Measurements from ENCODE around the gene RASD2.
"Not testable (repeated sequence)": the region's sequence is repeated elsewhere in the genome, so short reads cannot be mapped to it uniquely, and the experiment has no call there.

RASD2 gene

DNA sequence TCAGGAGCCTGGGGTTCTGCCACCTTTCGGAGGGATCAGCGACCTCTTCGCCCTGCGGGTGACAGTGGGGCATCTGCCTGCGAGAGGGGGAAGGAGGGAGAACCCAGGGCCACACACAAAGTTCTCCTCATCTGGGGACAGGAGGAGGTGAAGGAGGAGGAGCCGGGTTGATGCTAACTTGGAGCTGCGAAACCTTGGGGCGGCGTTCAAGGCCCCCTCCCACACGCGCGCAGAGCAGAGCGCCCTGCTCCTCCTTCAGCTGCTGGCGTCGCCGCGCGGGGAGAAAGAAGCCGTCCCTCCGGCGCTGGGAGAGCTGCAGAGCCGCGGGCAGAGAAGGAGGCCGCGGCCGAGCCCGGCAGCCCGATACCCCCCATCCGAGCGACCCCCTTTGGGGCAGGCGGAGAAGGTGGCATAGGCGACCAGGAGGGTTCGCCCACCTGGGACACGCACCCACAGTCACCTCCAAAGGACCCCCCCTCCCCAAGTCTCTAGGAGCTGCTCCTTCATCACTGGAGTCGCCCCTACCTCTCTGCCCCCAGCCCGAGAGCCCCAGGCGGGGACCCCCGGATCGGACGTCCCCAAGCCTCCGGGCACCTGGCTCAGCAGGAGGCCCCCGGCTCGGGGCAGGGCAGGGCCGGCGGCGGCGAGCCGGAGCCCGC lies at the start of gene RASD2:
TSS of gene RASD2 (plus strand) at position 237 of the 659 bp plus-strand sequence. CDS start 5,979 bp downstream, outside the sequence.
- no peak within 1 kb of the TSS for H3K27ac ChIP-seq
- H3K36me3 ChIP-seq, result no peaks in the 10 kb centered on the region
- DNase-seq, result peak; percentile 45
- peak within 1 kb of the TSS; percentile 47 for H3K4me3 ChIP-seq (ENCODE audit: low read depth, low read length)
- no peaks in the 10 kb centered on the region for H3K9me3 ChIP-seq (ENCODE audit: severe bottlenecking)
- TF ChIP-seq, protein P1, sequence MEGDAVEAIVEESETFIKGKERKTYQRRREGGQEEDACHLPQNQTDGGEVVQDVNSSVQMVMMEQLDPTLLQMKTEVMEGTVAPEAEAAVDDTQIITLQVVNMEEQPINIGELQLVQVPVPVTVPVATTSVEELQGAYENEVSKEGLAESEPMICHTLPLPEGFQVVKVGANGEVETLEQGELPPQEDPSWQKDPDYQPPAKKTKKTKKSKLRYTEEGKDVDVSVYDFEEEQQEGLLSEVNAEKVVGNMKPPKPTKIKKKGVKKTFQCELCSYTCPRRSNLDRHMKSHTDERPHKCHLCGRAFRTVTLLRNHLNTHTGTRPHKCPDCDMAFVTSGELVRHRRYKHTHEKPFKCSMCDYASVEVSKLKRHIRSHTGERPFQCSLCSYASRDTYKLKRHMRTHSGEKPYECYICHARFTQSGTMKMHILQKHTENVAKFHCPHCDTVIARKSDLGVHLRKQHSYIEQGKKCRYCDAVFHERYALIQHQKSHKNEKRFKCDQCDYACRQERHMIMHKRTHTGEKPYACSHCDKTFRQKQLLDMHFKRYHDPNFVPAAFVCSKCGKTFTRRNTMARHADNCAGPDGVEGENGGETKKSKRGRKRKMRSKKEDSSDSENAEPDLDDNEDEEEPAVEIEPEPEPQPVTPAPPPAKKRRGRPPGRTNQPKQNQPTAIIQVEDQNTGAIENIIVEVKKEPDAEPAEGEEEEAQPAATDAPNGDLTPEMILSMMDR (IDR thresholded peaks at IDR 0.05; ENCODE audit: low read depth, low read length), result no peak
- H3K27me3 ChIP-seq (ENCODE audit: insufficient read depth, low read depth, severe bottlenecking), result peaks cover 53% of the 10 kb centered on the region

DNA sequence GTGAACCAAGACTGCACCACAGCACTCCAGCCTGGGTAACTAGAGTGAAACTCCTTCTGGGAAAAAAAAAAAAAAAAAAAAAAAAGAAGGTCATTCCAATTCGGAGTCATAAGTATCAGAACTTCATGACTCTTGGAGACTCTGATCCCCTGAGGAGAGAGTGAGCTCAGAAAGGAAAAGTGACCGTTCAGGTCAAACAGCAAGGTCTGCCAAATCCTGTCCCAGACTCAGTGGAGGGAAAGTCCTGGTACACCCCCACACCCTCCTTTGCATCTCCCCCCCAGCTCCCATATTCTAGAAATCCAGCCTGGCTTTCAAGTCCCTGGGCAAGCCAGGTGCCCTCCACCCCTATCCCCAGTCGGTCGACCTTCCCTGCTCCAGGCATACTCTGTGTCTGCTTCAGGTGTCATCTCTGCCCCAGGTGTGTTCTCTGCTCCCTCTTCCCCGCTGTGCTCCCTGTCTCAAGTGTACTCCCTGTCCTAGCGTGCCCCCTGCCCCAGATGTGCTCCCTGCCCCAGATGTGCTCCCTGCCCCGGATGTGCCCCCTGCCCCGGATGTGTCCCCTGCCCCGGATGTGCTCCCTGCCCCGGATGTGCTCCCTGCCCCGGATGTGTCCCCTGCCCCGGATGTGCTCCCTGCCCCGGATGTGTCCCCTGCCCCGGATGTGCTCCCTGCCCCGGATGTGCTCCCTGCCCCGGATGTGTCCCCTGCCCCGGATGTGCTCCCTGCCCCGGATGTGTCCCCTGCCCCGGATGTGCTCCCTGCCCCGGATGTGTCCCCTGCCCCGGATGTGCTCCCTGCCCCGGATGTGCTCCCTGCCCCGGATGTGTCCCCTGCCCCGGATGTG lies 49.3 kb upstream of the RASD2 start:
- H3K27me3 ChIP-seq (ENCODE audit: insufficient read depth, low read depth, severe bottlenecking); H3K27ac ChIP-seq; DNase-seq; H3K36me3 ChIP-seq; H3K9me3 ChIP-seq (ENCODE audit: severe bottlenecking); H3K4me3 ChIP-seq (ENCODE audit: low read depth, low read length): not testable (repeated sequence)

GRCh38 chr22:35491908-35492380 lies 48.7 kb upstream of the RASD2 start:
- H3K4me3 ChIP-seq (ENCODE audit: low read depth, low read length), result no peak overlapping the region
- no peaks in the 10 kb centered on the region for H3K27me3 ChIP-seq (ENCODE audit: insufficient read depth, low read depth, severe bottlenecking)
- no peak for DNase-seq
- H3K9me3 ChIP-seq (ENCODE audit: severe bottlenecking), result no peaks in the 10 kb centered on the region
- TF ChIP-seq, protein P1 (IDR thresholded peaks at IDR 0.05; ENCODE audit: low read depth, low read length), result no peak
- H3K36me3 ChIP-seq, result no peaks in the 10 kb centered on the region
- no peak overlapping the region for H3K27ac ChIP-seq

DNA sequence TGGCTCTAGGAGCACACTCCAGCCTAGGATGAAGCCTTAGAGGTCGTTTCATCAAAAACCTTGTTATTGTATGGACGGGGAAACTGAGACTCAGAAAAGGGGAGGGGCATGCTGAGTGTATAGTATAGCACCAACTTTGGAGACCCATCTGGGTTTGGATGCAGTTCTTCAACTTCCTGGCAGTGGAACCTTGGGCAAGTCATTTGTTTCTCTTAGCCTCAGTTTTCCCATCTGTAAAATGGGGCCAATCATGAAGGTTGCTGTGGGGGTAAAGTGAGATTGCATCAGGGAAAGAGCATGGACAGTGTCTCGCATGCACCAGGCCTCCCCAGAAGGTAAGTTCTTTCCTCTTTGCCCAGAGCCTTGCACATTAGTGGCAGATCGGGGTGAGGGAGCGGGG lies 47.6 kb upstream of the RASD2 start:
- no peaks in the 10 kb centered on the region for H3K27me3 ChIP-seq (ENCODE audit: insufficient read depth, low read depth, severe bottlenecking)
- no peaks in the 10 kb centered on the region for H3K36me3 ChIP-seq
- TF ChIP-seq, protein P1 (IDR thresholded peaks at IDR 0.05; ENCODE audit: low read depth, low read length), result no peak
- H3K27ac ChIP-seq, result no peak overlapping the region
- no peak overlapping the region for H3K4me3 ChIP-seq (ENCODE audit: low read depth, low read length)
- DNase-seq, result no peak
- H3K9me3 ChIP-seq (ENCODE audit: severe bottlenecking), result no peaks in the 10 kb centered on the region

- H3K4me3 ChIP-seq (ENCODE audit: low read depth, low read length); H3K9me3 ChIP-seq (ENCODE audit: severe bottlenecking); H3K27ac ChIP-seq; H3K36me3 ChIP-seq; DNase-seq; H3K27me3 ChIP-seq (ENCODE audit: insufficient read depth, low read depth, severe bottlenecking): not testable (repeated sequence)
Observed at GRCh38 chr22:35495711-35496110, 44.9 kb upstream of the RASD2 start.

GRCh38 chr22:35496768-35497312 lies 43.8 kb upstream of the RASD2 start:
- Histone ChIP-seq H3K9me3 (ENCODE audit: severe bottlenecking) (no peaks in the 10 kb centered on the region), H3K4me3 (ENCODE audit: low read depth, low read length) (no peak overlapping the region), H3K36me3 (no peaks in the 10 kb centered on the region), H3K27me3 (ENCODE audit: insufficient read depth, low read depth, severe bottlenecking) (no peaks in the 10 kb centered on the region), H3K27ac (no peak overlapping the region)
- TF ChIP-seq, protein P1 (IDR thresholded peaks at IDR 0.05; ENCODE audit: low read depth, low read length), result no peak
- no peak for DNase-seq

Measured in WERI-Rb-1 (cell line).